Measurements from ENCODE around the gene OLFML2B. TPM values are rescaled to one million over a fixed set of nuclear protein-coding genes. Genes with fewer than 3 reads are reported as not detected.

The OLFML2B gene
- total RNA-seq, 1 experiment from 2014 or later: not detected

DNA sequence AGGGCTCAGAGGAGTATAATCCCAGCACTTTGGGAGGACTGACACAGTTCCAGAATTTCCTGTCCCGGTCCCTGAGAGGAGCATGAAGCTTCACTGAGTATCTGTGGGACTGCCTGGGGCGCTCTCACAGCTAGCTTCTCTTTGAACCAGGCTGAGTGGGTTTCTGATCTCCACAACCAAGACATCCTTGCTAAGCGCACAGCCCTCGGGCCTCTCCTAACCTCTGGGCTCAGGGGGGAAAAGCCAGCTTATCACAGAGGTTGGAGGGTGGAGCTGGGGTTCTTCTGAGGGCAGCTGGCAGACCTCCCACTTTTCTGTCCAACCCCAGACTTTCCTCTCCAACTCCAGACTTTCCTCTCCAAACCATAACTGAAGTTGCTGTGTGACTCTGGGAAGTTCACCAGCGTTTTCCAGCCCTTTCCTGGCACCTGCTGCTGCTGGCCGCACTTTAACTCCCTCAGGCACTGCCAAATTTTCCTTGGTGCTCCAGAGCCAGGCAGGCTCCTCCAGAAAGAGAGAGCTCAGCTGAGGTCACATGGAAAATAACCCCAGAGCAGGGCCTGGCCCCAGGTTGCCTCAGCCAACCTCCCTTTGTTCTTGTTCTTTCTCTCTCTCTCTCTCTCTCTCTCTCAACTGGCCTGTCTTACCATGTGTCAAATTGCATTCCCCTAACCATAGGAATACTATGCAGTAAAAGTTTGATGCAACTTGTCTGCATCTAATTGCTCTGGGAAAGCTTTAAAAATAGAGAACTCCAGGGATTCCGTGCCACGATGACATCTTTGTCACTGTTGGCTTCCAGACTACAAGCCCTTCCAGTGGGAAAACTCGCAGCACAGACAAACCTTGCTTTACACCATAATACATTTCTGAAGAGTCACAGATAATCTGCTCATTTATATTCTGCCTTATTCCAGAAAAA lies 49.5 kb downstream of the OLFML2B start:
- Mint-ChIP-seq H3K36me3 (ENCODE audit: insufficient read depth, unreplicated experiment) (no peaks in the 10 kb centered on the region), H3K4me1 (ENCODE audit: insufficient read depth, unreplicated experiment) (no peaks in the 10 kb centered on the region), H3K4me3 (ENCODE audit: unreplicated experiment) (no peak overlapping the region), H3K27ac (ENCODE audit: low read depth, unreplicated experiment) (no peak overlapping the region), H3K27me3 (ENCODE audit: insufficient read depth, unreplicated experiment) (peaks cover 46% of the 10 kb centered on the region), H3K9me3 (ENCODE audit: unreplicated experiment) (no peaks in the 10 kb centered on the region)
- no TSS peak for BruUV-seq (replicated peaks)
- intact Hi-C loops (cut with micrococcal nuclease): no loop called here
- ChIA-PET POLR2A (interaction anchor here (1.4 kb wide), 1 partner anchor 8 kb away, joined by 3 read pairs; no protein-coding TSS in a partner anchor), CTCF (interaction anchor here (0.6 to 1.5 kb wide), 4 partner anchors 9 to 285 kb away, joined by 3 to 8 read pairs (median 5); no protein-coding TSS in a partner anchor)
- DNase-seq (ENCODE audit: unreplicated experiment): no peak
- no peak for TF ChIP-seq CTCF (IDR thresholded peaks at IDR 0.05; ENCODE audit: unreplicated experiment)

DNA sequence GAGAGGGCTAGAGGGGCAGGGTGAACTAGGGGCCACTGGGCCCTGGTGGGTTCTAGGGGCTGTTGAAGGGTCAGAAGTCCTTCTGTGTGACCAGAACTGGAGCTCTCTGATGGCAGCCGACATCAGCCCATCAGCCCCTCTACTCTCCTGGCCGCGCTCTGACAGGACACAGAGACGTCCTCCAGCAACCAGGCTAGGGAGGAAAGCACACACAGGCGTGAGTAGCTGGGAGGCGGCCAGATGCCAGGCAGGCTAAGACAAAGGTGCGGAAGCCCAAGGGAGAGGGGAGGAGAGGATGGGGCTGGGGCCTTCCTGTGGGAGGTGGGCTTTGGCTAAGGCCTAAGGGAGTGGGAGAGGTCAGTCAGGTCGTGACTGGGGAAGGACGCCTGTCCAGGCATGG lies 50.8 kb downstream of the OLFML2B start:
- BruUV-seq (replicated peaks): no TSS peak
- intact Hi-C loops (cut with micrococcal nuclease): no loop called here
- Mint-ChIP-seq H3K4me1 (ENCODE audit: insufficient read depth, unreplicated experiment) (no peaks in the 10 kb centered on the region), H3K9me3 (ENCODE audit: unreplicated experiment) (no peaks in the 10 kb centered on the region), H3K36me3 (ENCODE audit: insufficient read depth, unreplicated experiment) (peaks cover 8% of the 10 kb centered on the region), H3K27me3 (ENCODE audit: insufficient read depth, unreplicated experiment) (peaks cover 41% of the 10 kb centered on the region), H3K27ac (ENCODE audit: low read depth, unreplicated experiment) (no peak overlapping the region), H3K4me3 (ENCODE audit: unreplicated experiment) (no peak overlapping the region)
- POLR2A ChIA-PET: interaction anchor here (0.6 to 1.4 kb wide), 2 partner anchors 9 to 36 kb away, joined by 3 read pairs; no protein-coding TSS in a partner anchor
- no peak for DNase-seq (ENCODE audit: unreplicated experiment)
- CTCF ChIA-PET: interaction anchor here (1.3 kb wide), 1 partner anchor 8 kb away, joined by 8 read pairs; no protein-coding TSS in a partner anchor
- TF ChIP-seq CTCF (IDR thresholded peaks at IDR 0.05; ENCODE audit: unreplicated experiment): no peak

DNA sequence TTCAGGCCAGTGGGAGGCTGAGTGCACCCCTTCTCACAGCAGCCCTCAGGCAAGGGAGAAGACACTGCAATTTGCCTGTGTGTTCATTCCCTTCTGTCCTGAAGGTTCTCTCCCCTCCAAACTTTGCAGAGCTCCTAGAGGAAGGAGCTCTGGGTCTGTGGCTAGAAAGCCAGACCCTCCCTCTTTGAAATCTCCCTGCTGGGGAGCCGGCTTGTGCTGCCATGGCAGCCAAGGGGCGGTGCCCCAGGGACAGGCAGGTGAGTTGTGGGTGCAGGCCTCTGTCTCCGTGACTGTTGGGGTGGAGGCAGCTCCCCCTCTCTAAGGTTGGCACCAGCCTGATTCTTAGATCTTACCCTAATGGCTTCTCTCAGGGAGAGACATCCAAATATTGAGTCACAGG lies 53.0 kb downstream of the OLFML2B start:
- intact Hi-C loops (cut with micrococcal nuclease): no loop called here
- Mint-ChIP-seq H3K4me3 (ENCODE audit: unreplicated experiment) (no peak overlapping the region), H3K9me3 (ENCODE audit: unreplicated experiment) (no peaks in the 10 kb centered on the region), H3K4me1 (ENCODE audit: insufficient read depth, unreplicated experiment) (no peaks in the 10 kb centered on the region), H3K36me3 (ENCODE audit: insufficient read depth, unreplicated experiment) (peaks cover 9% of the 10 kb centered on the region), H3K27me3 (ENCODE audit: insufficient read depth, unreplicated experiment) (peaks cover 19% of the 10 kb centered on the region), H3K27ac (ENCODE audit: low read depth, unreplicated experiment) (no peak overlapping the region)
- TF ChIP-seq CTCF (IDR thresholded peaks at IDR 0.05; ENCODE audit: unreplicated experiment): no peak
- no TSS peak for BruUV-seq (replicated peaks)
- DNase-seq (ENCODE audit: unreplicated experiment): no peak
- ChIA-PET POLR2A (no interaction called here), CTCF (interaction anchor here (0.7 to 1.7 kb wide), 3 partner anchors 53 to 81 kb away, joined by 3 to 4 read pairs (median 3); partner anchors contain the start of gene OLFML2B)

- Mint-ChIP-seq H3K4me1 (ENCODE audit: insufficient read depth, unreplicated experiment) (no peaks in the 10 kb centered on the region), H3K27me3 (ENCODE audit: insufficient read depth, unreplicated experiment) (peaks cover 14% of the 10 kb centered on the region), H3K36me3 (ENCODE audit: insufficient read depth, unreplicated experiment) (peaks cover 9% of the 10 kb centered on the region), H3K27ac (ENCODE audit: low read depth, unreplicated experiment) (no peak overlapping the region), H3K4me3 (ENCODE audit: unreplicated experiment) (no peak overlapping the region), H3K9me3 (ENCODE audit: unreplicated experiment) (no peaks in the 10 kb centered on the region)
- DNase-seq (ENCODE audit: unreplicated experiment): no peak
- no TSS peak for BruUV-seq (replicated peaks)
- ChIA-PET CTCF (interaction anchor here (0.9 to 1.7 kb wide), 2 partner anchors 54 to 67 kb away, joined by 3 to 4 read pairs; partner anchors contain the start of gene OLFML2B), POLR2A (no interaction called here)
- intact Hi-C loops (cut with micrococcal nuclease): no loop called here
- no peak for TF ChIP-seq CTCF (IDR thresholded peaks at IDR 0.05; ENCODE audit: unreplicated experiment)
These were observed 53.6 kb downstream of the OLFML2B start for GRCh38 chr1:161970036-161970435.
